Activated naive CD8-positive, alpha-beta T cell (primary cell): ENCODE data around the gene FNDC7.

Experiments
- H3K27ac Mint-ChIP-seq: one replicate; pipeline ENCODE4 v1.8.0; 2021; ENCODE audit warnings: mixed read lengths
- H3K27me3 Mint-ChIP-seq: one replicate; pipeline ENCODE4 v1.8.0; 2021; ENCODE audit warnings: mixed read lengths
- H3K36me3 Mint-ChIP-seq: one replicate; pipeline ENCODE4 v1.8.0; 2021; ENCODE audit warnings: mixed read lengths
- H3K4me1 Mint-ChIP-seq: one replicate; pipeline ENCODE4 v1.8.0; 2021; ENCODE audit warnings: low read depth, mixed read lengths
- H3K4me3 Mint-ChIP-seq: one replicate; pipeline ENCODE4 v1.8.0; 2021; ENCODE audit warnings: mild to moderate bottlenecking, mixed read lengths
- H3K9me3 Mint-ChIP-seq: one replicate; pipeline ENCODE4 v1.8.0; 2021; ENCODE audit warnings: low read depth, mixed read lengths

The FNDC7 gene

DNA sequence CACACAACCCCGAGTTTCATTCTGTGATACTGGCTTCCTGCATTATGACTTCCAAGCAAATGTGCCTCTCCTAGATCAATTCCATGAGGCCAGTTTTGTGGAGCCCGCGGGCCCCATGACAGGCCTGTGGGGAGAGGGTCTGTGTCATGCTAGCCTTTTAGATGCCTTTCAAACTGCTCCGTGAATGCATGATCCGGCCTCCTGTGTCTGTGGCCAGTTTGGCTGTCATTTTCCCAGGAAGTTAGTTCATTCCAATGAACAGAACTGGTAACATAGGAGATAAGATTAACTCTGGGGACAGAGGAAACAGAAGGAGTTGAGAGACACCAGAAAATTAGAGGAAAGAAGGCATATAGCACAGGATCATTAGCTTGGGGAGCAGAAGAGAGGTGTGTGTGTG lies 3.2 kb downstream of the FNDC7 start:
- H3K4me3 Mint-ChIP-seq: no peak overlapping the region
- H3K27ac Mint-ChIP-seq: no peak overlapping the region
- H3K36me3 Mint-ChIP-seq: peaks cover 2% of the 10 kb centered on the region
- no peaks in the 10 kb centered on the region for H3K4me1 Mint-ChIP-seq
- H3K9me3 Mint-ChIP-seq: no peaks in the 10 kb centered on the region
- H3K27me3 Mint-ChIP-seq: peaks cover 6% of the 10 kb centered on the region

DNA sequence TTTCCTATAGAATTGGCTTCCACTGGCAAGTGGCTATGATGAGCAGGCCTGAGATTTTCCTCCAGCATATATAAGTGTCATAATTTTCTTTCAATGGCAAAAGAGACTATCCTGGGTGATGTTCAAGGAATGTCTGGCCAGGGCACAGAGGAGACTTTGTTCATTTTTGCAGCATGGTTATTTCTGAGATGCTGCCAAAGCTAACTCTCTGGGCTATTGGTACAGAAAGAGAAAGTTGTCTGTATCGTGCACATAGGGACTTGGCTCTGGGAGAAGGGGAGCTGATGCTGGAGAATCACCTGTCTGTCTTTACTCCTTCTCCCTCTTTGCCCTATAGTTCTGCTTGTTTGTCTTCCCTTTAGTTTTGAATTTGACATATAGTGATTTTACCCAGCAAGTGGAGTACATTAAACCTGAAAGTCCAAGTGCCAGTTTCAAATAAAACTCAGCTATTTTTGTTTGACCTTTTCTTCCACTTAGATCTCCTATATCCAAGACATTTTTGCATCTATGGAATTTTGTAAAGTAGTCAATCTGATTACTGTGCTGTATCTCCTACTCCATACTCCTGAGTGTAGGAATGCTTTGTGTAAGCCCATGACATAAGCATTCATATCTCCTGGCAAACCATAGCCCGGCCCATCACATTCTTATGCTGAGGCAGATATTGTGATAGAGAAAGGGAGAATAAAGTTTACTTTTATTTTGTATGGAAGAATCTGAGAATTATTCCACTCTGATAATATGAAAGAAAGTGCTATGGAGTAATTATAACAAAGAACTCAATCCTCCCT lies 3.9 kb downstream of the FNDC7 start:
- no peak overlapping the region for H3K4me3 Mint-ChIP-seq
- H3K4me1 Mint-ChIP-seq: no peaks in the 10 kb centered on the region
- no peaks in the 10 kb centered on the region for H3K9me3 Mint-ChIP-seq
- no peak overlapping the region for H3K27ac Mint-ChIP-seq
- H3K27me3 Mint-ChIP-seq: peaks cover 6% of the 10 kb centered on the region
- H3K36me3 Mint-ChIP-seq: peaks cover 2% of the 10 kb centered on the region

DNA sequence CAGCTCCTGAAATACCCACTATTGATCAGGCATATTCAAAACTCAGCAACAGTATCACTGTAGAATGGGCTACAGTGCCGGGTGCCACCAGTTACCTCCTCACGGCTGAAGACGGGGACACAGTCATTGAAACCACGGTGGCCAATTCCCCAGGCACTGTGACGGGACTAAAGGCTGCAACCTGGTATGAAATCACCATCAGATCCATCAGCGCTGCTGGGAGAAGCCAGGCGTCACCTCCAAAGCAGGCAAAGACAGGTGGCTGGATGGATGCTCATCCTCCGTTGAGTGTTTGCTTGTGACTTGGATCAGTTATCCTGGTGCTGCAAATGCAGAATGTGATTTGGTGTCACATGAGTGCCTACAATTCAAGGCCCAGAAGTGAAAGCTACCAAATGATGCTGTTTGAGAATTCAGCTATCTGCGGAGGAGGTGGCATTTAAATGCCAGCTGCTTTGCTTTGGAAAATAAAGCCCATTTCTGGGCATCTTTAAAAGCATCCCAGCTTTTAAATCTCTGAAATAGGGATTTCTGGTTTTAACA lies 5.1 kb downstream of the FNDC7 start:
- peaks cover 6% of the 10 kb centered on the region for H3K27me3 Mint-ChIP-seq
- no peak overlapping the region for H3K4me3 Mint-ChIP-seq
- no peaks in the 10 kb centered on the region for H3K4me1 Mint-ChIP-seq
- no peaks in the 10 kb centered on the region for H3K9me3 Mint-ChIP-seq
- H3K27ac Mint-ChIP-seq: no peak overlapping the region
- H3K36me3 Mint-ChIP-seq: peaks cover 2% of the 10 kb centered on the region

DNA sequence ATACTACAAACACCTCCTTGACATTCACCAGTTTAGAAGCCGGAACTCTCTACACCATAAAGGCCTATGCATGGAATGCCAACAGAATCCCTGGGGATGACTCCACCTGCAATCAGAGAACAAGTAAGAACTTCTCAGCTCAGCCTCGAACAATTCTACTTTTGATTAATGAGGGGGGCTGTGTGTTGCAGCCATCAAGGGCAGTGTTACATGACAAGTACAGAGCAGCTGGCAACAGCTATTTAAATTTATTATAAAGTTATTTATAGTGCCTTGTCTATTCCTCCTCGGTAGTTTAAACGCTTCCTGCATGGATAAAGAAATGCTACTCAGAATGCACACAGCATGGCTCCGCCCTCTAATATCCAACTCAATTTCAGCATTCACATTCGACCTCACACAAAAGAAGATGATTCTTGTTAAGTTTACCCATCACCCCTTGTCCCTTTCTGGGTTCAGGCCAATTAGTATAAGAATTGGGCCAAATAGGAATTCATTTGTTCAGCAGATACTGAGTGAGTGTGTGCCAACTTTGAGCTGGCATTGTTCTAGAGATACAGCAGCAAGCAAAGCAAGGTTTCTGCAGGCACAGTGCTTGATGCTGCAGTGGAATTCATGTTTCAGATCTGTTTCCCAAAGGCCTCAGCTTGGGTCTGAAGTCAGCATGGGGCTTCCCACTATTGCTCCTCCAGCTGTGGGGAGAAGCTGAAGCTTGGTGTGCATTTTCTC lies 6.4 kb downstream of the FNDC7 start:
- no peak overlapping the region for H3K27ac Mint-ChIP-seq
- H3K9me3 Mint-ChIP-seq: no peaks in the 10 kb centered on the region
- H3K27me3 Mint-ChIP-seq: peaks cover 6% of the 10 kb centered on the region

DNA sequence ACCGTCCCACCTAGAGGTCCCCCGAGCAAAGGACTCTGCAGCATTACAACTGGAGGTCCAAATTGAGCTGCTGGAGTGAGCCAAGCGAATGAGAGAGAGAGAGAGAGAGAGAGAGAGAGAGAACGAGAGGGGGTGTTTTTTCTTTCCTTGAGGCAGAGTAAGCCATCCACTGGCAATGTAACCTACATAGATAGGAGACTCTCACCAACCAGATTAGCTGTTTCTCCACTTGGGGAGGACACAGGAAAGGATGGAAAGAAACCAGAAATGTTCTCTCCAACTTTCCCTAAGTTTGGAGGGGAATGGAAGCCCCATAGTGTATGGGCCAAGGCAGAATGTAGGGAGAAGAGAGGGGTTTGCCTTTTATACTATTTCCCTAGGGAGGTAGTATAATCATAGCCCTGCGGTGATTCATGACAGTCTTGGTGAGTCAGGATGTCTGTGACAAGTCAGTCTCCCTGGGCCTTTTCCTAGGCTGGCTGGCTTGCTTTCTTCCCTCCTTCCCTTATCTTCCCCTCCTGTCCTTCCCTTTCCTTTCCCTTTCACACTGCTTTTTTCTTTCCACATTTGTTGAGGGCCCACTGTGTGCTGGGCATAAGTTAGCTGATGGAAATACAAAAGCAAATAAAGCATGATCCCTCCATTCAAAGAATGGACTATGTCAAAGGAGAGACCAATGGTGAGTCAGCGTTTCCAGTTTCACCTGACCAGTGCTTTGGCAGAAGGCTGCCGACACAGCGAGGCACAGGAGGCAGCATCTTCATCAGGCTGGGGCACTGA lies 7.1 kb downstream of the FNDC7 start:
- peaks cover 6% of the 10 kb centered on the region for H3K27me3 Mint-ChIP-seq
- peaks cover 2% of the 10 kb centered on the region for H3K36me3 Mint-ChIP-seq
- no peaks in the 10 kb centered on the region for H3K4me1 Mint-ChIP-seq
- no peaks in the 10 kb centered on the region for H3K9me3 Mint-ChIP-seq
- no peak overlapping the region for H3K27ac Mint-ChIP-seq
- no peak overlapping the region for H3K4me3 Mint-ChIP-seq

More for the DNA sequence above, 6.4 kb downstream of the FNDC7 start:
- Mint-ChIP-seq H3K4me1 (no peaks in the 10 kb centered on the region), H3K4me3 (no peak overlapping the region), H3K36me3 (peaks cover 2% of the 10 kb centered on the region)

- no peak overlapping the region for H3K27ac Mint-ChIP-seq
- no peak overlapping the region for H3K4me3 Mint-ChIP-seq
- no peaks in the 10 kb centered on the region for H3K27me3 Mint-ChIP-seq
- peaks cover 2% of the 10 kb centered on the region for H3K36me3 Mint-ChIP-seq
- no peaks in the 10 kb centered on the region for H3K9me3 Mint-ChIP-seq
- H3K4me1 Mint-ChIP-seq: no peaks in the 10 kb centered on the region
Measured at GRCh38 chr1:108722292-108722691, 9.6 kb downstream of the FNDC7 start.

GRCh38 chr1:108725906-108726305 lies 13.2 kb downstream of the FNDC7 start:
- Mint-ChIP-seq H3K27ac (no peak overlapping the region), H3K27me3 (peaks cover 5% of the 10 kb centered on the region), H3K4me1 (no peaks in the 10 kb centered on the region), H3K4me3 (no peak overlapping the region), H3K9me3 (no peaks in the 10 kb centered on the region), H3K36me3 (no peaks in the 10 kb centered on the region)

DNA sequence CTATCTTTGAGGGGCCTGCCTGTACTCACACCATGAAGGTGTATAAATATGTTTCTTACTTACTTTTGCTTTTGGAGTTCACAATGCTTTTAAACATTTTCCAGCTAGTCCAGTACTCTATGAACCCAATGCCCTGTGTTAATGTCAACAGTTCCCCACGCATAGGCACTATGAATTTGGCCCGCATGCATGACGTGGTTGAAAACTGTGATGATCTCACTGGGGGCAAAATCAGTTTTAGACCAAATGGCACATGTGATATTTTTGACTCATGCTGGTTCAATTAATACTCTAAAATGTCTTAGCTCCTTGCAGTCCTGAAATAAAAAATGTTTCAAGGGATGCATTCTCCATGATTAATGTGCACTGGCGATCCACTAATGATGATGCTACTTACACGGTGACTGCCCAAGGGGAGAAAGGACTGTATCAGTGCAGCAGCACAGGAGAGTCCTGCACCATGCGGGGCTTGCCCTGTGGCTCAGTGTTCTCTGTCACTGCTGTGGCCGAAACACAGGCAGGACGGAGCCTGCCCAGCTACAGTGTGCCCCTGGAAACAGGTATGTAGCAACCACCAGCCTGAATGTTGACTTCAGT lies 15.7 kb downstream of the FNDC7 start:
- Mint-ChIP-seq H3K4me3 (no peak overlapping the region), H3K9me3 (no peaks in the 10 kb centered on the region), H3K4me1 (no peaks in the 10 kb centered on the region), H3K27me3 (peaks cover 5% of the 10 kb centered on the region), H3K36me3 (no peaks in the 10 kb centered on the region), H3K27ac (no peak overlapping the region)

DNA sequence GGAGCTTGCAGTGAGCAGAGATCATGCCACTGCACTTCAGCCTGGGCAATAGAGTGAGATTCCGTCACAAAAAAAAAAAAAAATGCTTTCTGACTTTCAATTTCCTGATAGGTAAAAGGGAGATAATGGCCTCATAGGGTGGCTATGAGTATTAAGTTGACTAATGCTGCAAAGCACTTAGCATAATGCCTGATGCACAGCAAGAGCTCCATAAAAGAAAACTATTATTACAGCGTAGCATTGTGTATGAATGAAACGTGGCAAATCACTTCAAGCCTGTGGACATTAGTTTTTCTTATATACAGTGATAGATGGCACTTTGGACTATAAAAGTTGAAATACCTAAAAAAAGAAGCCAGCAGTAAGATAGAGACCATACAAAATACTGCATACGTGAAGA lies 16.8 kb downstream of the FNDC7 start:
- H3K27me3 Mint-ChIP-seq: peaks cover 5% of the 10 kb centered on the region
- H3K9me3 Mint-ChIP-seq: no peaks in the 10 kb centered on the region
- H3K4me3 Mint-ChIP-seq: no peak overlapping the region
- no peaks in the 10 kb centered on the region for H3K4me1 Mint-ChIP-seq
- H3K36me3 Mint-ChIP-seq: no peaks in the 10 kb centered on the region
- H3K27ac Mint-ChIP-seq: no peak overlapping the region

GRCh38 chr1:108732398-108732797 lies 19.7 kb downstream of the FNDC7 start:
- no peaks in the 10 kb centered on the region for H3K9me3 Mint-ChIP-seq
- H3K27ac Mint-ChIP-seq: no peak overlapping the region
- H3K27me3 Mint-ChIP-seq: peaks cover 8% of the 10 kb centered on the region
- H3K4me3 Mint-ChIP-seq: no peak overlapping the region
- H3K36me3 Mint-ChIP-seq: no peaks in the 10 kb centered on the region
- H3K4me1 Mint-ChIP-seq: no peaks in the 10 kb centered on the region

DNA sequence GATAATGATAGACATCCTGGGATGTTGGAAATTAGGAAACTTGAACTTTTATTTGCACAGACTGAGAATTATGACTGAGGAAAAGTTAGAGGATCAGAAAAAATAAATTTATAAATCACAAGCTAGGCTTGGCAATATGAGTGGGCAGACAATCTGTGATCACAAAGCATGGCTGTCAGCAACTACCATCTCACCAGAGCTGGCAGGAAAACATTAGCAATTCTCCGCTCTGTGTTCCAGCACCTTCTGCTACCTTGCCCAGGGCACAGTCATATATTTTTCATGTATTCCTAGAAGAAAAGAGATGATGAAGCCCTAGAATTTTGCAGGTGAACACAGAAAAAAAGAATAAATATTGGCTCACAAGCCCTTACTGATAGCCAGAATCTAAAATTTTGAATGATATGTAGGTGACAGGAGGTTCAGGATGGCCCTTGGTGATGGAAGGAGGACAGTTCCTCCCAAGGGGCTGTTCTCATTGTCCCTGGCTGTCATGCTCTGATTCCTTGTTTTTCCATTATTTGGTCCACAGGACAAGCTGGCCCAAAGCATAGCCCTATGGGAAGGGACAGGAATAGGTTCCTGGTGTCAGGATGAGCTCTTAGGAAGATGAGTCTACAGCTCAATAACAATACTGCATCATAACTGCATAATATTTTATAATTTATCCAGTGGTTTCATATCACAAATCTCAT lies 21.6 kb downstream of the FNDC7 start:
- no peaks in the 10 kb centered on the region for H3K9me3 Mint-ChIP-seq
- H3K36me3 Mint-ChIP-seq: no peaks in the 10 kb centered on the region
- no peaks in the 10 kb centered on the region for H3K4me1 Mint-ChIP-seq

GRCh38 chr1:108742253-108742652 lies 29.5 kb downstream of the FNDC7 start:
- peaks cover 6% of the 10 kb centered on the region for H3K4me1 Mint-ChIP-seq
- no peaks in the 10 kb centered on the region for H3K9me3 Mint-ChIP-seq
- H3K4me3 Mint-ChIP-seq: no peak overlapping the region
- no peak overlapping the region for H3K27ac Mint-ChIP-seq
- H3K36me3 Mint-ChIP-seq: no peaks in the 10 kb centered on the region
- H3K27me3 Mint-ChIP-seq: no peaks in the 10 kb centered on the region

More for the DNA sequence above, 21.6 kb downstream of the FNDC7 start:
- no peak overlapping the region for H3K4me3 Mint-ChIP-seq
- H3K27ac Mint-ChIP-seq: no peak overlapping the region
- H3K27me3 Mint-ChIP-seq: peaks cover 5% of the 10 kb centered on the region

GRCh38 chr1:108745980-108746381 lies 33.3 kb downstream of the FNDC7 start:
- Mint-ChIP-seq H3K4me3 (peak overlapping the region; percentile 99), H3K27me3 (no peaks in the 10 kb centered on the region), H3K9me3 (no peaks in the 10 kb centered on the region), H3K4me1 (peaks cover 36% of the 10 kb centered on the region), H3K36me3 (peaks cover 2% of the 10 kb centered on the region), H3K27ac (peak overlapping the region; percentile 99)
